K562 (cell line): ENCODE data around the gene TRIM44. TPM values are rescaled to one million over a fixed set of nuclear protein-coding genes. Genes with fewer than 3 reads are reported as not detected.

Experiments used
- ATAC-seq: fragments of 200-7000 bp; cut with Tn5 transposase; 3 replicates; pipeline ENCODE4 v1.9.1; 2020; ENCODE audit warnings: moderate library complexity
- BruUV-seq: library from RNA; stranded (reverse); fragments of 400-500 nt; replicated peaks from 2 replicates; lab custom pipeline; 2021; lab: Mats Ljungman, UMichigan
- CTCF ChIA-PET: fragments of 300-600 bp; formaldehyde crosslinking; extraction: SDS; loops from one replicate; lab custom pipeline; 2021; ENCODE audit warnings: low intra/inter-chr PET ratio; lab: Yijun Ruan, JAX
- POLR2A ChIA-PET: fragments of 300-600, 350-650 bp; sonication (Branson Sonifier 250); formaldehyde crosslinking; extraction: SDS; loops from one replicate; lab custom pipeline; 2021; ENCODE audit warnings: antibody characterized with exemption, inconsistent platforms; lab: Yijun Ruan, JAX
- DNase-seq, 4 experiments: peaks; one replicate each; pipeline versions ENCODE4 v3.0.0 to v3.0.0-alpha.2; 2011 to 2018; ENCODE audit warnings: low spot score in 3 of 4, mixed read lengths in 3 of 4; ENCODE audit errors: extremely low read depth in 1 of 4
- FAIRE-seq: peaks from 2 replicates; lab custom pipeline; 2011; peaks lifted over from hg19 to GRCh38; lab: Jason Lieb, UNC
- H2AFZ ChIP-seq: 2 replicates; pipeline ENCODE4 v1.6.0; 2011; ENCODE audit warnings: low read depth, low read length, control low read depth, inconsistent platforms
- H3K27ac ChIP-seq: fragments of 200-600 bp; 3 replicates; pipeline ENCODE4 v1.8.0; 2011; ENCODE audit warnings: low read depth, mild to moderate bottlenecking, control low read depth, inconsistent platforms, low read length, moderate library complexity, mixed read lengths; ENCODE audit errors: extremely low read depth
- H3K27me3 ChIP-seq, 2 experiments: fragments of 300-600 bp in 1 of 2; 2 replicates in 1 of 2; 3 replicates in 1 of 2; pipeline versions ENCODE4 v1.6.0 to v1.8.0; 2011; ENCODE audit warnings: inconsistent platforms in 2 of 2, low read length in 2 of 2, mild to moderate bottlenecking in 1 of 2, mixed read lengths in 1 of 2, moderate library complexity in 1 of 2; ENCODE audit not compliant: control insufficient read depth in 2 of 2, insufficient read depth in 2 of 2
- H3K36me3 ChIP-seq: fragments of 300-600 bp; 3 replicates; pipeline ENCODE4 v1.8.0; 2011; ENCODE audit warnings: mild to moderate bottlenecking, low read length, inconsistent platforms; ENCODE audit not compliant: control insufficient read depth, insufficient read depth
- H3K4me1 ChIP-seq, 2 experiments: fragments of 200-600 bp in 1 of 2; replicated peaks in 1 of 2; 2 replicates in 1 of 2; 3 replicates in 1 of 2; pipeline versions ENCODE4 v1.5.1 to v1.8.0; 2011; ENCODE audit warnings: inconsistent platforms in 2 of 2, low read length in 2 of 2, mild to moderate bottlenecking in 1 of 2, mixed read lengths in 1 of 2, moderate library complexity in 1 of 2; ENCODE audit not compliant: control insufficient read depth in 2 of 2, insufficient read depth in 2 of 2
- H3K4me2 ChIP-seq: 2 replicates; pipeline ENCODE4 v1.6.1; 2011; ENCODE audit warnings: low read length, control low read depth, inconsistent platforms, mixed read lengths; ENCODE audit not compliant: insufficient read depth
- H3K4me3 ChIP-seq: fragments of 200-600 bp; sonication (generic), shearing (Covaris generic); 2 replicates; pipeline ENCODE4 v1.5.1; 2016; ENCODE audit warnings: control low read depth, inconsistent platforms
- H3K79me2 ChIP-seq: fragments of 200-600 bp; 3 replicates; pipeline ENCODE4 v1.8.0; 2011; ENCODE audit warnings: low read length, inconsistent platforms; ENCODE audit not compliant: control insufficient read depth, insufficient read depth
- H3K9ac ChIP-seq, 2 experiments: 2 replicates each; pipeline versions ENCODE4 v1.6.0 to v1.6.1; 2011; ENCODE audit warnings: low read depth in 2 of 2, low read length in 2 of 2, control low read depth in 1 of 2, inconsistent platforms in 1 of 2, mild to moderate bottlenecking in 1 of 2, mixed read lengths in 1 of 2; ENCODE audit not compliant: insufficient read depth in 1 of 2
- H3K9me1 ChIP-seq: one replicate; pipeline ENCODE4 v1.6.0; 2011; ENCODE audit warnings: inconsistent platforms, mild to moderate bottlenecking, low read length, moderate library complexity; ENCODE audit not compliant: control insufficient read depth, insufficient read depth
- H3K9me3 ChIP-seq: replicated peaks from 2 replicates; pipeline ENCODE4 v1.5.1; 2011; ENCODE audit warnings: low read depth, low read length, inconsistent platforms; ENCODE audit not compliant: control insufficient read depth, insufficient read depth
- H4K20me1 ChIP-seq: replicated peaks from 2 replicates; pipeline ENCODE4 v1.6.1; 2011; ENCODE audit warnings: low read length, inconsistent platforms, mixed read lengths; ENCODE audit not compliant: control insufficient read depth, insufficient read depth
- CBX8 ChIP-seq: fragments of 200-600 bp; sonication (generic); IDR thresholded peaks from 2 replicates; pipeline ENCODE4 v1.6.1; 2012; ENCODE audit warnings: borderline replicate concordance, mixed run types, low read depth, mild to moderate bottlenecking, moderate library complexity, mixed read lengths, low read length, control low read depth, inconsistent platforms; ENCODE audit not compliant: poor library complexity, severe bottlenecking; ENCODE audit errors: extremely low read depth
- MAFF ChIP-seq: IDR thresholded peaks from 2 replicates; pipeline ENCODE4 v1.6.1; 2012; ENCODE audit warnings: low read length, improper control_type of control experiment
- RHOXF2B ChIP-seq: fragments of 250-450 bp; sonication (Bioruptor Pico); conservative IDR thresholded peaks from 2 replicates; pipeline ENCODE4 v1.5.1; 2021
- SMARCE1 ChIP-seq: fragments of 450-650 bp; IDR thresholded peaks from 2 replicates; pipeline ENCODE4 v1.7.1; 2016; ENCODE audit warnings: mild to moderate bottlenecking
- XRCC3 ChIP-seq: fragments of 450-650 bp; IDR thresholded peaks from 2 replicates; pipeline ENCODE4 v1.6.1; 2017; ENCODE audit warnings: mild to moderate bottlenecking, moderate library complexity
- XRCC5 ChIP-seq: fragments of 200-400 bp; formaldehyde crosslinking; IDR thresholded peaks from 2 replicates; pipeline ENCODE4 v1.6.1; 2017; ENCODE audit warnings: low read depth, mild to moderate bottlenecking, low read length
- ZNF263 ChIP-seq: sonication (generic); formaldehyde crosslinking; IDR thresholded peaks from 2 replicates; pipeline ENCODE4 v1.8.0; 2022; ENCODE audit warnings: mild to moderate bottlenecking, missing genetic modification reagents, borderline replicate concordance
- ZNF274 ChIP-seq: IDR thresholded peaks from 2 replicates; pipeline ENCODE4 v1.6.1; 2011; ENCODE audit warnings: low read depth, mild to moderate bottlenecking, low read length, moderate library complexity, borderline replicate concordance
- ZNF551 ChIP-seq: fragments of 250-450 bp; sonication (Bioruptor Pico); IDR thresholded peaks from 2 replicates; pipeline ENCODE4 v1.5.0; 2021; ENCODE audit warnings: mild to moderate bottlenecking, moderate library complexity
- ZNF696 ChIP-seq: fragments of 250-450 bp; sonication (Bioruptor Pico); conservative IDR thresholded peaks from 2 replicates; pipeline ENCODE4 v1.4.0; 2020; ENCODE audit warnings: mild to moderate bottlenecking, moderate library complexity
- in situ Hi-C: fragments of 300-500 bp; cut with MboI; formaldehyde crosslinking; loops from 4 replicates; pipeline ENCODE4 v1.15.0; 2018; ENCODE audit warnings: inconsistent platforms, mixed read lengths
- intact Hi-C: fragments of 100-400 bp; cut with micrococcal nuclease; formaldehyde crosslinking; loops from 2 replicates; pipeline ENCODE4 v1.14.2; 2022
- polyA plus RNA-seq, 8 experiments: library from polyadenylated mRNA; depleted of rRNA in 4 of 8; stranded (reverse) in 5 of 8; unstranded in 3 of 8; fragments of >200 nt; fragmentation: Nextera tagmentation in 2 of 8; fragmentation: Illumina TruSeq in 1 of 8; extraction: Ambion mirVana in 2 of 8; extraction: Trizol in 1 of 8; gene quantifications; 2 replicates each; pipeline versions ENCODE4 v1.2.1 to v1.2.3, GENCODE V29; 2011 to 2014; ENCODE audit warnings: inconsistent platforms in 1 of 8, missing spikeins in 1 of 8
- total RNA-seq, 7 experiments: library from RNA; depleted of rRNA in 6 of 7; stranded (reverse); fragments of >200 nt in 6 of 7; fragmentation: Illumina TruSeq in 2 of 7; extraction: Trizol in 2 of 7; gene quantifications; 2 replicates each; pipeline versions ENCODE4 v1.2.1 to v1.2.3, GENCODE V29; 2011 to 2021; ENCODE audit warnings: low replicate concordance in 1 of 7
- TF ChIP-seq, protein P1 (sequence below): fragments of 250-450 bp; sonication (Bioruptor Pico); IDR thresholded peaks from 2 replicates; pipeline ENCODE4 v1.4.0; 2020; ENCODE audit warnings: mild to moderate bottlenecking
- TF ChIP-seq, protein P2 (sequence below): fragments of 450-650 bp; formaldehyde crosslinking; IDR thresholded peaks from 2 replicates; pipeline ENCODE4 v1.4.0; 2020; ENCODE audit warnings: mild to moderate bottlenecking, moderate library complexity
- TF ChIP-seq, protein P3 (sequence below): sonication (generic); formaldehyde crosslinking; IDR thresholded peaks from 2 replicates; pipeline ENCODE4 v1.8.1; 2022; ENCODE audit warnings: missing genetic modification reagents
- TF ChIP-seq, protein P4 (sequence below): fragments of 250-450 bp; sonication (Bioruptor Pico); IDR thresholded peaks from 2 replicates; pipeline ENCODE4 v1.5.0; 2021
- TF ChIP-seq, protein P5 (sequence below), 2 experiments: fragments of 450-650 bp in 1 of 2; IDR thresholded peaks; 2 replicates each; pipeline ENCODE4 v1.6.1; 2011 to 2017; ENCODE audit warnings: low read depth in 2 of 2, antibody characterized with exemption in 1 of 2, borderline replicate concordance in 1 of 2, low read length in 1 of 2, mild to moderate bottlenecking in 1 of 2, mixed read lengths in 1 of 2; ENCODE audit not compliant: control insufficient read depth in 1 of 2

The TRIM44 gene
- total and polyA plus RNA-seq, 9 of the 15 experiments (the other 6 are each of a cell fraction or from before 2014, with no cell fraction given), result 8.3 to 105 (median 37.2) TPM

DNA sequence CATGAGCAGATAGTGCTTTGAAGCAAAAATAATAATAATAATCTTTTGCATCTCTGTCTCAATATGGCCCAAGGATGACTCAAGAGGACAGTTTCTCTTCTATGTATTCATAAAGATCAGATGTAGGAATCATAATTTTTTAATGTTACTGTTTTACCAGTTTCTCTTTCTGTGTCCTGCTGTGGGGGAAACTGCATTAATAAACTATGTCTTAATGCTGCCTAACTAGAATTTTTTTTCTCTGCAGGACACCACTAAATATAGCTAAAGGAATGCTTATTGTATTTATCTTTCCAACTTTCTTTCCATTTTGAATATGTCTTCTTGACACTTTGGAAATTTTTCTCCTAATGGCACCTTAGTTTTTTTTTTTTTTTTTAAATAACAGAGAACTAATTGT lies 37.8 kb upstream of the TRIM44 start:
- Histone ChIP-seq H3K36me3 (no peaks in the 10 kb centered on the region), H3K9me3 (no peaks in the 10 kb centered on the region), H3K4me2 (no peak overlapping the region), H3K4me3 (no peak overlapping the region), H2AFZ (no peak overlapping the region), H3K9me1 (no peaks in the 10 kb centered on the region), H3K79me2 (no peaks in the 10 kb centered on the region), H3K27ac (no peak overlapping the region), H3K9ac (no peak overlapping the region), H4K20me1 (no peaks in the 10 kb centered on the region), H3K27me3 (peaks cover 17 to 19% of the 10 kb centered on the region in 2 experiments), H3K4me1 (peaks cover 0 to 1% of the 10 kb centered on the region in 2 experiments; a peak in 2 of 5 replicates)
- ATAC-seq, result no peak
- no TSS peak for BruUV-seq
- ChIA-PET CTCF (no interaction called here), POLR2A (no interaction called here)
- no peak for DNase-seq
- in situ Hi-C loops, result no loop called here
- intact Hi-C loops, result no loop called here
- FAIRE-seq, result no peak
- TF ChIP-seq RHOXF2B, result no peak
- TF ChIP-seq, protein P1, sequence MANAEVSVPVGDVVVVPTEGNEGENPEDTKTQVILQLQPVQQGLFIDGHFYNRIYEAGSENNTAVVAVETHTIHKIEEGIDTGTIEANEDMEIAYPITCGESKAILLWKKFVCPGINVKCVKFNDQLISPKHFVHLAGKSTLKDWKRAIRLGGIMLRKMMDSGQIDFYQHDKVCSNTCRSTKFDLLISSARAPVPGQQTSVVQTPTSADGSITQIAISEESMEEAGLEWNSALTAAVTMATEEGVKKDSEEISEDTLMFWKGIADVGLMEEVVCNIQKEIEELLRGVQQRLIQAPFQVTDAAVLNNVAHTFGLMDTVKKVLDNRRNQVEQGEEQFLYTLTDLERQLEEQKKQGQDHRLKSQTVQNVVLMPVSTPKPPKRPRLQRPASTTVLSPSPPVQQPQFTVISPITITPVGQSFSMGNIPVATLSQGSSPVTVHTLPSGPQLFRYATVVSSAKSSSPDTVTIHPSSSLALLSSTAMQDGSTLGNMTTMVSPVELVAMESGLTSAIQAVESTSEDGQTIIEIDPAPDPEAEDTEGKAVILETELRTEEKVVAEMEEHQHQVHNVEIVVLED, result no peak
- no peak for TF ChIP-seq MAFF
- TF ChIP-seq ZNF551, result no peak
- TF ChIP-seq SMARCE1, result no peak
- TF ChIP-seq, protein P2, sequence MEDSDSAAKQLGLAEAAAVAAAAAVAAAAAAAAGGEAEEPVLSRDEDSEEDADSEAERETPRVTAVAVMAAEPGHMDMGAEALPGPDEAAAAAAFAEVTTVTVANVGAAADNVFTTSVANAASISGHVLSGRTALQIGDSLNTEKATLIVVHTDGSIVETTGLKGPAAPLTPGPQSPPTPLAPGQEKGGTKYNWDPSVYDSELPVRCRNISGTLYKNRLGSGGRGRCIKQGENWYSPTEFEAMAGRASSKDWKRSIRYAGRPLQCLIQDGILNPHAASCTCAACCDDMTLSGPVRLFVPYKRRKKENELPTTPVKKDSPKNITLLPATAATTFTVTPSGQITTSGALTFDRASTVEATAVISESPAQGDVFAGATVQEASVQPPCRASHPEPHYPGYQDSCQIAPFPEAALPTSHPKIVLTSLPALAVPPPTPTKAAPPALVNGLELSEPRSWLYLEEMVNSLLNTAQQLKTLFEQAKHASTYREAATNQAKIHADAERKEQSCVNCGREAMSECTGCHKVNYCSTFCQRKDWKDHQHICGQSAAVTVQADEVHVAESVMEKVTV, result no peak
- no peak for TF ChIP-seq CBX8
- TF ChIP-seq ZNF696 (CRISPR knock-in tag), result no peak
- TF ChIP-seq, protein P3, sequence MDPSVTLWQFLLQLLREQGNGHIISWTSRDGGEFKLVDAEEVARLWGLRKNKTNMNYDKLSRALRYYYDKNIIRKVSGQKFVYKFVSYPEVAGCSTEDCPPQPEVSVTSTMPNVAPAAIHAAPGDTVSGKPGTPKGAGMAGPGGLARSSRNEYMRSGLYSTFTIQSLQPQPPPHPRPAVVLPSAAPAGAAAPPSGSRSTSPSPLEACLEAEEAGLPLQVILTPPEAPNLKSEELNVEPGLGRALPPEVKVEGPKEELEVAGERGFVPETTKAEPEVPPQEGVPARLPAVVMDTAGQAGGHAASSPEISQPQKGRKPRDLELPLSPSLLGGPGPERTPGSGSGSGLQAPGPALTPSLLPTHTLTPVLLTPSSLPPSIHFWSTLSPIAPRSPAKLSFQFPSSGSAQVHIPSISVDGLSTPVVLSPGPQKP (CRISPR knock-in tag), result no peak
- TF ChIP-seq ZNF263, result no peak
- TF ChIP-seq, protein P4, sequence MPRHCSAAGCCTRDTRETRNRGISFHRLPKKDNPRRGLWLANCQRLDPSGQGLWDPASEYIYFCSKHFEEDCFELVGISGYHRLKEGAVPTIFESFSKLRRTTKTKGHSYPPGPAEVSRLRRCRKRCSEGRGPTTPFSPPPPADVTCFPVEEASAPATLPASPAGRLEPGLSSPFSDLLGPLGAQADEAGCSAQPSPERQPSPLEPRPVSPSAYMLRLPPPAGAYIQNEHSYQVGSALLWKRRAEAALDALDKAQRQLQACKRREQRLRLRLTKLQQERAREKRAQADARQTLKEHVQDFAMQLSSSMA, result no peak
- TF ChIP-seq XRCC3, result no peak
- no peak for TF ChIP-seq ZNF274
- no peak for TF ChIP-seq XRCC5
- TF ChIP-seq, protein P5, sequence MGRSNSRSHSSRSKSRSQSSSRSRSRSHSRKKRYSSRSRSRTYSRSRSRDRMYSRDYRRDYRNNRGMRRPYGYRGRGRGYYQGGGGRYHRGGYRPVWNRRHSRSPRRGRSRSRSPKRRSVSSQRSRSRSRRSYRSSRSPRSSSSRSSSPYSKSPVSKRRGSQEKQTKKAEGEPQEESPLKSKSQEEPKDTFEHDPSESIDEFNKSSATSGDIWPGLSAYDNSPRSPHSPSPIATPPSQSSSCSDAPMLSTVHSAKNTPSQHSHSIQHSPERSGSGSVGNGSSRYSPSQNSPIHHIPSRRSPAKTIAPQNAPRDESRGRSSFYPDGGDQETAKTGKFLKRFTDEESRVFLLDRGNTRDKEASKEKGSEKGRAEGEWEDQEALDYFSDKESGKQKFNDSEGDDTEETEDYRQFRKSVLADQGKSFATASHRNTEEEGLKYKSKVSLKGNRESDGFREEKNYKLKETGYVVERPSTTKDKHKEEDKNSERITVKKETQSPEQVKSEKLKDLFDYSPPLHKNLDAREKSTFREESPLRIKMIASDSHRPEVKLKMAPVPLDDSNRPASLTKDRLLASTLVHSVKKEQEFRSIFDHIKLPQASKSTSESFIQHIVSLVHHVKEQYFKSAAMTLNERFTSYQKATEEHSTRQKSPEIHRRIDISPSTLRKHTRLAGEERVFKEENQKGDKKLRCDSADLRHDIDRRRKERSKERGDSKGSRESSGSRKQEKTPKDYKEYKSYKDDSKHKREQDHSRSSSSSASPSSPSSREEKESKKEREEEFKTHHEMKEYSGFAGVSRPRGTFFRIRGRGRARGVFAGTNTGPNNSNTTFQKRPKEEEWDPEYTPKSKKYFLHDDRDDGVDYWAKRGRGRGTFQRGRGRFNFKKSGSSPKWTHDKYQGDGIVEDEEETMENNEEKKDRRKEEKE (IDR thresholded peaks at IDR 0.05; ENCODE audit: borderline replicate concordance in 1 of 2, control insufficient read depth in 1 of 2, low read depth in 2 of 2, low read length in 1 of 2), result no peak
